NCI-H2107 treated with DMSO at 0.1 percent for 48 hours (cell line): ENCODE measurements around the gene TUBG2.

Experiments
- DNase-seq: peaks from one replicate; lab custom pipeline; 2025; ENCODE audit not compliant: unreplicated experiment; lab: John Stamatoyannopoulos, UW

TUBG2 gene

GRCh38 chr17:42695500-42695899, 36.4 kb downstream of the TUBG2 start:
- no peak for DNase-seq

- no peak for DNase-seq
Observed at GRCh38 chr17:42697108-42697811, 38.2 kb downstream of the TUBG2 start.

GRCh38 chr17:42698736-42699414, 39.8 kb downstream of the TUBG2 start:
- no peak for DNase-seq

- no peak for DNase-seq
Observed at GRCh38 chr17:42699415-42699740, 40.3 kb downstream of the TUBG2 start.

- no peak for DNase-seq
Observed at GRCh38 chr17:42700586-42701289, 41.7 kb downstream of the TUBG2 start.

GRCh38 chr17:42702446-42702845, 43.4 kb downstream of the TUBG2 start:
- DNase-seq = no peak

- no peak for DNase-seq
Observed at GRCh38 chr17:42704490-42704836, 45.4 kb downstream of the TUBG2 start.

GRCh38 chr17:42704837-42705494, 45.9 kb downstream of the TUBG2 start:
- DNase-seq = no peak

GRCh38 chr17:42706732-42707131, 47.6 kb downstream of the TUBG2 start:
- DNase-seq = no peak

GRCh38 chr17:42708588-42708987, 49.5 kb downstream of the TUBG2 start:
- DNase-seq = no peak

GRCh38 chr17:42709561-42709960, 50.5 kb downstream of the TUBG2 start:
- DNase-seq = no peak
